Keratinocyte (primary cell): ENCODE results near the gene MAGIX. TPM values are rescaled to one million over a fixed set of nuclear protein-coding genes. Genes with fewer than 3 reads are reported as not detected.

Experiments
- DNase-seq: peaks from one replicate; pipeline ENCODE4 v3.0.0-alpha.2; 2011; ENCODE audit warnings: low read depth, missing footprints, low spot score
- FAIRE-seq: peaks from 2 replicates; lab custom pipeline; 2011; peaks lifted over from hg19 to GRCh38; lab: Jason Lieb, UNC
- H2AFZ ChIP-seq: 2 replicates; pipeline ENCODE4 v1.6.0; 2012; ENCODE audit warnings: low read length, control low read depth, inconsistent platforms; ENCODE audit not compliant: control insufficient read depth
- H3K27ac ChIP-seq: 2 replicates; pipeline ENCODE4 v1.5.1; 2011; ENCODE audit warnings: low read length; ENCODE audit not compliant: control insufficient read depth, insufficient read depth
- H3K27me3 ChIP-seq: 3 replicates; pipeline ENCODE4 v1.6.0; 2011; ENCODE audit warnings: low read length; ENCODE audit not compliant: control insufficient read depth, insufficient read depth; ENCODE audit errors: extremely low read depth
- H3K36me3 ChIP-seq, 2 experiments: 2 replicates in 1 of 2; 3 replicates in 1 of 2; pipeline ENCODE4 v1.5.1; 2011; ENCODE audit warnings: low read length in 2 of 2, mild to moderate bottlenecking in 1 of 2; ENCODE audit not compliant: control insufficient read depth in 2 of 2, insufficient read depth in 2 of 2; ENCODE audit errors: extremely low read depth in 1 of 2
- H3K4me1 ChIP-seq: 3 replicates; pipeline ENCODE4 v1.5.1; 2011; ENCODE audit warnings: low read length; ENCODE audit not compliant: control insufficient read depth, insufficient read depth; ENCODE audit errors: extremely low read depth
- H3K4me2 ChIP-seq: 3 replicates; pipeline ENCODE4 v1.6.0; 2011; ENCODE audit warnings: low read depth, low read length; ENCODE audit not compliant: control insufficient read depth, insufficient read depth; ENCODE audit errors: extremely low read depth
- H3K4me3 ChIP-seq, 3 experiments: fragments of 200-600 bp in 1 of 3; sonication (generic) in 1 of 3; 2 replicates in 2 of 3; 3 replicates in 1 of 3; pipeline ENCODE4 v1.5.1; 2011 to 2016; ENCODE audit warnings: low read length in 3 of 3, mild to moderate bottlenecking in 3 of 3, control low read depth in 2 of 3, inconsistent platforms in 1 of 3, low read depth in 1 of 3, mixed read lengths in 1 of 3, mixed run types in 1 of 3, moderate library complexity in 1 of 3; ENCODE audit not compliant: control insufficient read depth in 2 of 3, insufficient read depth in 2 of 3; ENCODE audit errors: extremely low read depth in 1 of 3
- H3K79me2 ChIP-seq: 2 replicates; pipeline ENCODE4 v1.6.0; 2012; ENCODE audit warnings: low read length; ENCODE audit not compliant: control insufficient read depth, insufficient read depth
- H3K9ac ChIP-seq: 3 replicates; pipeline ENCODE4 v1.6.0; 2011; ENCODE audit warnings: low read length; ENCODE audit not compliant: control insufficient read depth, insufficient read depth; ENCODE audit errors: extremely low read depth
- H3K9me1 ChIP-seq: 3 replicates; pipeline ENCODE4 v1.6.0; 2011; ENCODE audit warnings: low read length; ENCODE audit not compliant: control insufficient read depth, insufficient read depth; ENCODE audit errors: extremely low read depth
- H3K9me3 ChIP-seq: 2 replicates; pipeline ENCODE4 v1.5.1; 2012; ENCODE audit warnings: low read depth, low read length; ENCODE audit not compliant: control insufficient read depth
- H4K20me1 ChIP-seq: 3 replicates; pipeline ENCODE4 v1.6.0; 2011; ENCODE audit warnings: low read length; ENCODE audit not compliant: control insufficient read depth, insufficient read depth; ENCODE audit errors: extremely low read depth
- CTCF ChIP-seq, 3 experiments: IDR thresholded peaks in 1 of 3; conservative IDR thresholded peaks in 1 of 3; optimal IDR thresholded peaks in 1 of 3; 2 replicates in 2 of 3; 3 replicates in 1 of 3; pipeline versions ENCODE3 to v1.5.1; 2011; ENCODE audit warnings: low read length in 3 of 3, mild to moderate bottlenecking in 3 of 3, moderate library complexity in 2 of 3, control low read depth in 1 of 3, inconsistent platforms in 1 of 3; ENCODE audit not compliant: insufficient read depth in 2 of 3; ENCODE audit errors: extremely low read depth in 1 of 3
- EZH2 ChIP-seq: IDR thresholded peaks from one replicate; pipeline ENCODE4 v1.6.1; 2012; ENCODE audit warnings: inconsistent platforms, mild to moderate bottlenecking, low read length, moderate library complexity
- dilution Hi-C: fragments of 300-500 bp; cut with MboI; formaldehyde crosslinking; loops from one replicate; pipeline ENCODE4 v1.7.0; 2020; ENCODE audit warnings: low sequenced_read_pairs; ENCODE audit not compliant: extremely low pct_ligation_motif_present
- polyA plus RNA-seq, 5 experiments: library from polyadenylated mRNA; depleted of rRNA in 3 of 5; stranded (reverse) in 3 of 5; stranded (forward) in 1 of 5; unstranded in 1 of 5; fragments of >200 nt; gene quantifications; 1 replicate in 1 of 5; 2 replicates in 3 of 5; 3 replicates in 1 of 5; pipeline versions ENCODE4 v1.2.1 to v1.2.3, GENCODE V29; 2011 to 2012; ENCODE audit warnings: missing spikeins in 2 of 5, low read depth in 1 of 5, low replicate concordance in 1 of 5

The MAGIX gene
- polyA plus RNA-seq, 1 donor (not counting 4 experiments of a cell fraction or from before 2014, with no cell fraction given): 0.51 TPM

DNA sequence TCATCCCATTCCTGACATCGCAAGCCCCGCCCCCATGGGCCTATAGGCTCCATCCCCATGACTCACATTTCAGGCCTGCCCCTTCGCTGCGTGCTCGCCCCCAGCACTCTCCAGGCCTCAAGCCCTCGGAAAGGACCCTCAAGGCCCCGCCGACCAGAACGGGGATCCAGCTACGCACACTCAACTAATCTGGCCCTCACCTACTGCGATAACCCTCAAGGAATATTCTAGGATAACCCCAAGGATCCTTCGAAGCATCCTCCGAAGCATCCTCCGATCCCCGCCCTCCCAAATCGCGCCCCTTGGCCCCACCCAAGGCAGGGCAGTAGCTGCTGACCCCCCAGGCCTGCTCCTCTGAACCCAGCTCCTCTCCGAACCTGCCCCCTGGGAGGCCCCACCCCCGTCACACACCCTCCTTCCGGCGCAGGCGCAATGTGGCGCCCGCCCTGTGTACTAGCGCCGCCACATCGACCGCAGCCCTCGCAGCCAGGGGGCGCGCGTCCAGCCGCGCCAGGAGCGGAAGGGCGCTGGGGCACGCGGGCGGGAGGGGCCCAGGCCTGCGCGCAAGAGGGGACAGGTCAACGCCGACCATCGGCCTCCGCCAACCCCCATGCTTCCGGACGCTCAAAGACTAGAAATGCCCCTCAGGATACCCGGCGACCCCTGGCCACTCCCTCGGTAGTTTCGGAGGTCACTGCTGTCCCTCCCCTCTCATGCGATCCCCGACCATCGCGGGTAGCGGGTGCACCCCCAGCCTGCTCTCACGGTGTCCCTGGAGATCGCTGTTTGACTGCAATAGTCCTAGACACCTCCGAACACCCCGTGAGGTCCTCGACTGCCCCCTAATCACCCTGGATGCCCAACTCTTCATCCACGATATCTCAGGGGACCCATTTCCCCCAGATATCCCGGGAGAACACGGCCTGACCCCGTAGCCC is 6.4 kb upstream of the MAGIX start:
- H3K9ac ChIP-seq: peak overlapping the region; percentile 80
- no peaks in the 10 kb centered on the region for H3K36me3 ChIP-seq
- dilution Hi-C loops: no loop called here
- peaks cover 4% of the 10 kb centered on the region for H3K4me1 ChIP-seq
- no peaks in the 10 kb centered on the region for H4K20me1 ChIP-seq
- peak overlapping the region; percentile 63 for H2AFZ ChIP-seq
- H3K9me1 ChIP-seq: no peaks in the 10 kb centered on the region
- peak overlapping the region; percentile 72 for H3K4me2 ChIP-seq
- DNase-seq (no peak), FAIRE-seq (no peak)
- H3K79me2 ChIP-seq: no peaks in the 10 kb centered on the region
- peak overlapping the region; percentile 37 to 63 (median 42) for H3K4me3 ChIP-seq
- no peaks in the 10 kb centered on the region for H3K9me3 ChIP-seq
- H3K27me3 ChIP-seq: no peaks in the 10 kb centered on the region
- peak overlapping the region; percentile 86 for H3K27ac ChIP-seq
- TF ChIP-seq CTCF (optimal IDR thresholded peaks at IDR 0.05 in 1 of 3, IDR thresholded peaks at IDR 0.05 in 1 of 3, conservative IDR thresholded peaks at IDR 0.05 in 1 of 3; ENCODE audit: extremely low read depth in 1 of 3, insufficient read depth in 2 of 3, low read length in 3 of 3): peak in 2 of 3 experiments; percentile 57 to 79
- TF ChIP-seq EZH2: no peak

- no peak overlapping the region for H3K9ac ChIP-seq
- no peaks in the 10 kb centered on the region for H3K9me3 ChIP-seq
- no peak overlapping the region for H3K4me2 ChIP-seq
- no peak overlapping the region for H2AFZ ChIP-seq
- FAIRE-seq: no peak
- TF ChIP-seq EZH2 (no peak), CTCF (optimal IDR thresholded peaks at IDR 0.05 in 1 of 3, IDR thresholded peaks at IDR 0.05 in 1 of 3, conservative IDR thresholded peaks at IDR 0.05 in 1 of 3; ENCODE audit: extremely low read depth in 1 of 3, insufficient read depth in 2 of 3, low read length in 3 of 3) (no peak)
- H3K27ac ChIP-seq: no peak overlapping the region
- DNase-seq: no peak
- no peaks in the 10 kb centered on the region for H3K27me3 ChIP-seq
- peaks cover 4% of the 10 kb centered on the region for H3K4me1 ChIP-seq
- H3K79me2 ChIP-seq: no peaks in the 10 kb centered on the region
- no peaks in the 10 kb centered on the region for H3K9me1 ChIP-seq
- dilution Hi-C loops: no loop called here
- H3K4me3 ChIP-seq: no peak overlapping the region
- H4K20me1 ChIP-seq: no peaks in the 10 kb centered on the region
- H3K36me3 ChIP-seq: no peaks in the 10 kb centered on the region
These were observed 5.4 kb upstream of the MAGIX start for GRCh38 chrX:49157194-49157593.
